ENCODE data around the gene AVPR2.

The AVPR2 gene

GRCh38 chrX:153882086-153882498 is 22.4 kb upstream of the AVPR2 start:
- TF ChIP-seq ZFX (IDR thresholded peaks at IDR 0.05) (no peak), CTCF (conservative IDR thresholded peaks at IDR 0.05) (no peak)
- no peak overlapping the region for H3K27ac ChIP-seq

- TF ChIP-seq CTCF (conservative IDR thresholded peaks at IDR 0.05), result no peak
- no peak for TF ChIP-seq ZFX (IDR thresholded peaks at IDR 0.05)
- H3K27ac ChIP-seq, result no peak overlapping the region
Observed at GRCh38 chrX:153882557-153882956, 21.9 kb upstream of the AVPR2 start.

GRCh38 chrX:153883163-153883843 is 21.2 kb upstream of the AVPR2 start:
- no peak overlapping the region for H3K27ac ChIP-seq
- TF ChIP-seq CTCF (conservative IDR thresholded peaks at IDR 0.05) (no peak), ZFX (IDR thresholded peaks at IDR 0.05) (no peak)

GRCh38 chrX:153884136-153884535 is 20.3 kb upstream of the AVPR2 start:
- H3K27ac ChIP-seq, result no peak overlapping the region
- TF ChIP-seq CTCF (conservative IDR thresholded peaks at IDR 0.05) (no peak), ZFX (IDR thresholded peaks at IDR 0.05) (no peak)

GRCh38 chrX:153884590-153884989 is 19.9 kb upstream of the AVPR2 start:
- TF ChIP-seq CTCF (conservative IDR thresholded peaks at IDR 0.05) (no peak), ZFX (IDR thresholded peaks at IDR 0.05) (no peak)
- no peak overlapping the region for H3K27ac ChIP-seq

- H3K27ac ChIP-seq, result no peak overlapping the region
- TF ChIP-seq CTCF (conservative IDR thresholded peaks at IDR 0.05) (no peak), ZFX (IDR thresholded peaks at IDR 0.05) (no peak)
Observed at GRCh38 chrX:153885208-153885787, 19.2 kb upstream of the AVPR2 start.

- TF ChIP-seq ZFX (IDR thresholded peaks at IDR 0.05) (no peak), CTCF (conservative IDR thresholded peaks at IDR 0.05) (no peak)
- H3K27ac ChIP-seq, result no peak within 1 kb of the TSS
Observed at GRCh38 chrX:153885968-153886903, 18.2 kb upstream of the AVPR2 start, which contains the start of gene L1CAM. Gene L1CAM (minus strand): TSS chrX:153886173. CDS start chrX:153875836, 10,337 bp downstream.

All from C4-2B (cell line).